H1 (cell line): ENCODE data around the gene ITIH4. TPM values are rescaled to one million over a fixed set of nuclear protein-coding genes. Genes with fewer than 3 reads are reported as not detected.

ENCODE experiments used
- CTCF ChIA-PET: fragments of 300-600 bp; sonication (Branson Sonifier 250); formaldehyde crosslinking; loops from one replicate; lab custom pipeline; 2021; ENCODE audit not compliant: partially characterized antibody; lab: Charles Lee
- POLR2A ChIA-PET: fragments of 300-600 bp; sonication (Branson Sonifier 250); formaldehyde crosslinking; loops from one replicate; lab custom pipeline; 2021; ENCODE audit warnings: inconsistent platforms; ENCODE audit not compliant: partially characterized antibody; lab: Charles Lee
- DNase-seq, 2 experiments: peaks; one replicate each; pipeline versions ENCODE4 v3.0.0 to v3.0.0-alpha.2; 2010 to 2022; ENCODE audit warnings: low spot score in 2 of 2, low read depth in 1 of 2, mixed read lengths in 1 of 2
- FAIRE-seq: peaks from 2 replicates; lab custom pipeline; 2011; peaks lifted over from hg19 to GRCh38; lab: Jason Lieb, UNC
- H2AFZ ChIP-seq: 2 replicates; pipeline ENCODE4 v1.8.1; 2012; ENCODE audit warnings: low read length, inconsistent platforms
- H2AK5ac ChIP-seq: 2 replicates; pipeline ENCODE4 v1.6.1; 2013; ENCODE audit warnings: low read depth, low read length
- H2BK120ac ChIP-seq: replicated peaks from 2 replicates; pipeline ENCODE3; 2013; ENCODE audit warnings: low read depth, low read length, inconsistent platforms
- H2BK12ac ChIP-seq: 2 replicates; pipeline ENCODE4 v1.6.1; 2013; ENCODE audit warnings: low read depth, low read length
- H2BK15ac ChIP-seq: 2 replicates; pipeline ENCODE4 v1.6.1; 2013; ENCODE audit warnings: low read length
- H2BK20ac ChIP-seq: 2 replicates; pipeline ENCODE4 v1.6.1; 2013; ENCODE audit warnings: low read length
- H2BK5ac ChIP-seq: 2 replicates; pipeline ENCODE4 v1.6.1; 2013; ENCODE audit warnings: low read depth, low read length
- H3K14ac ChIP-seq: 2 replicates; pipeline ENCODE4 v1.6.1; 2013; ENCODE audit warnings: inconsistent platforms; ENCODE audit not compliant: insufficient read length
- H3K18ac ChIP-seq: 2 replicates; pipeline ENCODE4 v1.6.1; 2013; ENCODE audit warnings: low read length; ENCODE audit errors: extremely low read depth
- H3K23ac ChIP-seq: 2 replicates; pipeline ENCODE4 v1.6.1; 2013; ENCODE audit warnings: inconsistent platforms; ENCODE audit not compliant: insufficient read length
- H3K23me2 ChIP-seq: 2 replicates; pipeline ENCODE4 v1.6.1; 2013; ENCODE audit warnings: low read depth, low read length
- H3K27ac ChIP-seq: 2 replicates; pipeline ENCODE4 v1.6.1; 2011; ENCODE audit warnings: low read depth, low read length, inconsistent platforms
- H3K27me3 ChIP-seq, 4 experiments: replicated peaks in 1 of 4; 1 replicate in 1 of 4; 2 replicates in 3 of 4; pipeline versions ENCODE4 v1.6.1 to v1.8.1; 2011 to 2013; ENCODE audit warnings: low read length in 3 of 4, mild to moderate bottlenecking in 3 of 4, inconsistent platforms in 2 of 4, mixed read lengths in 2 of 4, moderate library complexity in 1 of 4; ENCODE audit not compliant: control insufficient read depth in 3 of 4, insufficient read depth in 3 of 4; ENCODE audit errors: extremely low read depth in 1 of 4
- H3K36me3 ChIP-seq, 4 experiments: 2 replicates each; pipeline versions ENCODE4 v1.6.1 to v1.8.1; 2011 to 2013; ENCODE audit warnings: mild to moderate bottlenecking in 4 of 4, low read length in 3 of 4, moderate library complexity in 2 of 4, control low read depth in 1 of 4, inconsistent platforms in 1 of 4; ENCODE audit not compliant: insufficient read depth in 4 of 4, control insufficient read depth in 2 of 4
- H3K4ac ChIP-seq: replicated peaks from 2 replicates; pipeline ENCODE3; 2013; ENCODE audit warnings: low read length, low read depth, mixed read lengths, inconsistent platforms; ENCODE audit not compliant: insufficient read length
- H3K4me1 ChIP-seq, 4 experiments: replicated peaks in 1 of 4; 1 replicate in 1 of 4; 2 replicates in 3 of 4; pipeline versions ENCODE4 v1.6.1 to v1.8.1; 2011 to 2013; ENCODE audit warnings: low read length in 3 of 4, inconsistent platforms in 2 of 4, mixed read lengths in 1 of 4; ENCODE audit not compliant: insufficient read depth in 4 of 4, control insufficient read depth in 3 of 4
- H3K4me2 ChIP-seq, 2 experiments: 2 replicates each; pipeline versions ENCODE4 v1.6.1 to v1.8.1; 2011 to 2013; ENCODE audit warnings: low read depth in 2 of 2, low read length in 2 of 2, control low read depth in 1 of 2, inconsistent platforms in 1 of 2, mild to moderate bottlenecking in 1 of 2; ENCODE audit not compliant: insufficient read depth in 1 of 2
- H3K4me3 ChIP-seq, 4 experiments: fragments of 200-600, 300-600 bp in 1 of 4; sonication (generic), shearing (Covaris generic), sonication (Bioruptor Twin) in 1 of 4; 2 replicates each; pipeline versions ENCODE4 v1.5.1 to v1.8.1; 2011 to 2016; ENCODE audit warnings: low read length in 4 of 4, low read depth in 3 of 4, control low read depth in 2 of 4, inconsistent platforms in 2 of 4, mild to moderate bottlenecking in 2 of 4, mixed read lengths in 1 of 4, moderate library complexity in 1 of 4; ENCODE audit not compliant: insufficient read depth in 2 of 4; ENCODE audit errors: extremely low read depth in 1 of 4
- H3K56ac ChIP-seq: replicated peaks from 2 replicates; pipeline ENCODE3; 2013; ENCODE audit warnings: low read depth, mild to moderate bottlenecking, mixed read lengths, low read length, inconsistent platforms; ENCODE audit not compliant: insufficient read length
- H3K79me1 ChIP-seq: 2 replicates; pipeline ENCODE4 v1.6.1; 2013; ENCODE audit warnings: low read depth, low read length, control low read depth
- H3K79me2 ChIP-seq, 2 experiments: 2 replicates each; pipeline versions ENCODE4 v1.6.1 to v1.8.1; 2012 to 2013; ENCODE audit warnings: low read length in 2 of 2, mild to moderate bottlenecking in 2 of 2, inconsistent platforms in 1 of 2; ENCODE audit not compliant: insufficient read depth in 2 of 2, control insufficient read depth in 1 of 2
- H3K9ac ChIP-seq, 4 experiments: replicated peaks in 1 of 4; 1 replicate in 1 of 4; 2 replicates in 3 of 4; pipeline versions ENCODE4 v1.6.1 to v1.8.1; 2011 to 2013; ENCODE audit warnings: low read depth in 3 of 4, low read length in 3 of 4, control low read depth in 2 of 4, mild to moderate bottlenecking in 2 of 4, moderate library complexity in 2 of 4, inconsistent platforms in 1 of 4; ENCODE audit errors: extremely low read depth in 1 of 4
- H3K9me3 ChIP-seq, 2 experiments: 2 replicates each; pipeline versions ENCODE4 v1.6.1 to v1.8.1; 2012 to 2013; ENCODE audit warnings: mild to moderate bottlenecking in 2 of 2, moderate library complexity in 2 of 2, control low read depth in 1 of 2, inconsistent platforms in 1 of 2, low read depth in 1 of 2, low read length in 1 of 2, mixed read lengths in 1 of 2; ENCODE audit not compliant: insufficient read depth in 2 of 2
- H4K20me1 ChIP-seq, 2 experiments: replicated peaks in 1 of 2; 2 replicates each; pipeline versions ENCODE3 to v1.8.1; 2011 to 2013; ENCODE audit warnings: inconsistent platforms in 2 of 2, low read length in 2 of 2, mild to moderate bottlenecking in 1 of 2; ENCODE audit not compliant: insufficient read depth in 2 of 2, control insufficient read depth in 1 of 2
- H4K5ac ChIP-seq: 2 replicates; pipeline ENCODE4 v1.6.1; 2013; ENCODE audit warnings: low read length, low read depth, mixed read lengths, inconsistent platforms; ENCODE audit not compliant: insufficient read length
- H4K8ac ChIP-seq: 2 replicates; pipeline ENCODE4 v1.8.0; 2013; ENCODE audit warnings: mild to moderate bottlenecking, moderate library complexity, low read length, inconsistent platforms; ENCODE audit not compliant: insufficient read depth; ENCODE audit errors: extremely low read depth
- H4K91ac ChIP-seq: replicated peaks from 2 replicates; pipeline ENCODE3; 2013; ENCODE audit warnings: low read length, mixed read lengths, inconsistent platforms; ENCODE audit not compliant: insufficient read length
- ATF3 ChIP-seq: IDR thresholded peaks from 2 replicates; pipeline ENCODE4 v1.6.1; 2011; ENCODE audit warnings: low read depth, mild to moderate bottlenecking, low read length; ENCODE audit not compliant: insufficient read depth
- CBX8 ChIP-seq: fragments of 300-800, 300-1000 bp; sonication (generic); IDR thresholded peaks from 2 replicates; pipeline ENCODE4 v1.7.1; 2016; ENCODE audit warnings: low read depth, low read length, borderline replicate concordance
- CREB1 ChIP-seq: IDR thresholded peaks from 2 replicates; pipeline ENCODE4 v1.6.1; 2012; ENCODE audit warnings: inconsistent platforms
- HDAC6 ChIP-seq: IDR thresholded peaks from one replicate; pipeline ENCODE4 v1.7.1; 2012; ENCODE audit warnings: low read depth, mild to moderate bottlenecking, inconsistent platforms, low read length, moderate library complexity
- JUN ChIP-seq: IDR thresholded peaks from 2 replicates; pipeline ENCODE4 v1.6.1; 2011; ENCODE audit warnings: low read depth, mild to moderate bottlenecking, improper control_type of control experiment, low read length
- KDM4A ChIP-seq: IDR thresholded peaks from one replicate; pipeline ENCODE4 v1.7.1; 2012; ENCODE audit warnings: low read depth, mild to moderate bottlenecking, moderate library complexity, low read length, inconsistent platforms; ENCODE audit not compliant: severe bottlenecking
- MAX ChIP-seq: IDR thresholded peaks from 2 replicates; pipeline ENCODE4 v1.6.1; 2012; ENCODE audit warnings: inconsistent platforms
- PHF8 ChIP-seq: fragments of 200-600 bp; sonication (generic); conservative IDR thresholded peaks from 2 replicates; pipeline ENCODE4 v1.7.1; 2012; ENCODE audit warnings: low read depth, mild to moderate bottlenecking, inconsistent platforms, low read length, moderate library complexity
- RXRA ChIP-seq: IDR thresholded peaks from 2 replicates; pipeline ENCODE4 v1.6.1; 2011; ENCODE audit warnings: low read depth, mild to moderate bottlenecking, low read length, moderate library complexity; ENCODE audit not compliant: insufficient read depth
- WGBS, 2 experiments: shearing (Covaris generic) in 1 of 2; methylation state at CpG; one replicate each; pipeline versions ENCODE4 v1.1.6 to v1.1.7; 2013 to 2015; ENCODE audit warnings: low lambda C conversion rate in 2 of 2, mixed read lengths in 2 of 2, inconsistent platforms in 1 of 2, low coverage in 1 of 2, missing lambda C conversion rate in 1 of 2; ENCODE audit not compliant: insufficient replicate concordance in 2 of 2, insufficient coverage in 1 of 2, insufficient read length in 1 of 2; ENCODE audit errors: extremely low coverage in 1 of 2, missing lambda C conversion rate in 1 of 2; 5-methylcytosine and 5-hydroxymethylcytosine counted together
- polyA plus RNA-seq, 7 experiments: library from polyadenylated mRNA; depleted of rRNA in 3 of 7; stranded (reverse) in 5 of 7; unstranded in 2 of 7; fragments of >200 nt in 5 of 7; fragments of 200-250 nt in 2 of 7; gene quantifications; 1 replicate in 5 of 7; 2 replicates in 1 of 7; 4 replicates in 1 of 7; pipeline versions ENCODE4 v1.2.1 to v1.2.3, GENCODE V29; 2011 to 2013; ENCODE audit warnings: missing spikeins in 2 of 7, mixed read lengths in 2 of 7
- total RNA-seq: library from RNA; stranded (reverse); fragmentation: NEBNext Ultra II Directional; extraction: Animal tissue kit (Norgen Biotek cat#: 25700); gene quantifications from 2 replicates; pipeline ENCODE4 v1.2.1, GENCODE V29; 2021

ITIH4 gene
- total and polyA plus RNA-seq, 2 of the 8 experiments (the other 6 are each of a cell fraction or from before 2014, with no cell fraction given), result 3.4 to 3.7 TPM

GRCh38 chr3:52843108-52843865, 12.8 kb upstream of the ITIH4 start:
- WGBS, 2 experiments, result 83% methylated on average over 20 of the region's 20 CpGs; no CpG with 5 or more reads in 1 of the 2 experiments
- Histone ChIP-seq H3K4ac (no peak overlapping the region), H2BK12ac (no peak overlapping the region), H2BK120ac (no peak overlapping the region), H2AFZ (no peak overlapping the region), H3K4me2 (no peak overlapping the region), H3K4me1 (no peaks in the 10 kb centered on the region), H3K36me3 (peaks cover 0 to 7% (median 3%) of the 10 kb centered on the region in 4 experiments; a peak in 5 of 8 replicates), H4K8ac (no peak overlapping the region), H3K9ac (no peak overlapping the region; a peak in 1 of 7 replicates), H3K27me3 (no peaks in the 10 kb centered on the region), H3K56ac (no peak overlapping the region), H3K79me2 (no peaks in the 10 kb centered on the region), H3K9me3 (no peaks in the 10 kb centered on the region), H4K5ac (no peak overlapping the region), H3K23ac (no peak overlapping the region), H3K18ac (no peak overlapping the region), H3K23me2 (no peaks in the 10 kb centered on the region), H2AK5ac (no peak overlapping the region), H4K20me1 (peaks cover 1 to 6% of the 10 kb centered on the region in 2 experiments), H2BK20ac (no peak overlapping the region), H2BK15ac (no peak overlapping the region), H2BK5ac (no peak overlapping the region), H4K91ac (no peak overlapping the region), H3K79me1 (no peaks in the 10 kb centered on the region; the same call in 1 of the 2 replicates), H3K4me3 (no peak overlapping the region), H3K14ac (no peak overlapping the region), H3K27ac (no peak overlapping the region)
- DNase-seq, result no peak
- no peak for FAIRE-seq
- ChIA-PET CTCF (interaction anchor here (0.6 to 3.6 kb wide), 15 partner anchors 8 to 414 kb away, joined by 3 to 15 read pairs (median 3); no protein-coding TSS in a partner anchor), POLR2A (no interaction called here)
- TF ChIP-seq MAX (no peak), HDAC6 (no peak), CREB1 (no peak), RXRA (no peak), KDM4A (no peak), JUN (no peak), CBX8 (no peak), ATF3 (no peak), PHF8 (no peak)
